Measurements from ENCODE around the gene TBL3.

DNA sequence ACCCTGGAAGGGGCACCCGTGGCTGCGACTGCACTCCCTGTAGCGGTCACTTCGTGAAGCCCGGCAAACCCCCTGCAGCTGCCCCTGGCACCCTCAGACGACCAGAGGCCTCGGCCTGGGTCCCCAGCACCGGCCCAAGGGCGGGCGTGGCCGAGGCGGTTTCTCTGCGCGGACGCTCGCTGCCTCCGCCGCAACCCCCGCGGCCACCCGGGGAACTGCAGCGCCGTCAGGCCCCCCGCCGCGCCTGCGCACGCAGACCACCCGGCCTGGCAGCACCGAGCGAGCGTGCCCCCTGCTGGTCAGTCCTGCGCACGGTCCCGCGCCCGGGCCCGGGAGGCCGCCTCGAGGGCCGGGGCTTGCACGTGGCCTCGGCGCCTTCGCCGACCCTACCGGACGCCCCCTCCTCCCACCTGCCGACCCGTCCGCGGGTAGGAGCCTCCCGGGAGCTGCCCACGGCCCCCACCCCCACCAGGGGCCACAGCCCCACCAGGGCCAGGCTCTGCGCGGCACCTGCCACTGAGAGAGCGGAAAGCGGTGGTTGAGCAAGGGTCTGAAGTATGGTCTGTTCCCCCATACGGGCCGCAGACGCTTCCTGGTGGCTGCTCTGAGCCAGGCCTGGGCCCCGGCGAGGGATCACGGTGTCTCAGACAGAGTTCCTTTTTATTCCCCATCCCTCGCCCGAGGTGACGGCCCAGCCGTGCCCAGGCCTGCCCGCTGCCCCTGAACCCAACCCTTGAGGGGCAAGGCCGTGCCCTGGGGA is 42.1 kb upstream of the TBL3 start:
- TF ChIP-seq POLR2A (IDR thresholded peaks at IDR 0.05; ENCODE audit: extremely low read depth, insufficient read length): peak; percentile 52
- peak; percentile 54 for TF ChIP-seq CTCF (IDR thresholded peaks at IDR 0.05; ENCODE audit: low read depth, low read length)
- peak; percentile 94 for TF ChIP-seq MYC (IDR thresholded peaks at IDR 0.05; ENCODE audit: low read depth, low read length)

Data from NB4 (cell line).